HepG2 (cell line): ENCODE data around the gene BLVRA. TPM values are rescaled to one million over a fixed set of nuclear protein-coding genes. Genes with fewer than 3 reads are reported as not detected.

Experiments
- ISX ChIP-seq: sonication (generic); formaldehyde crosslinking; conservative IDR thresholded peaks from 2 replicates; pipeline ENCODE4 v1.5.0; 2020; ENCODE audit warnings: missing genetic modification reagents
- KLF9 ChIP-seq: IDR thresholded peaks from 2 replicates; pipeline ENCODE4 v1.6.1; 2016; ENCODE audit warnings: low read depth
- MAFF ChIP-seq: IDR thresholded peaks from 2 replicates; pipeline ENCODE4 v1.6.1; 2011; ENCODE audit warnings: low read depth, low read length, improper control_type of control experiment
- MIER3 ChIP-seq: IDR thresholded peaks from 2 replicates; pipeline ENCODE4 v1.6.1; 2016; ENCODE audit warnings: missing compliant biosample characterization, borderline replicate concordance
- PCBP2 ChIP-seq: fragments of 200-400 bp; formaldehyde crosslinking; optimal IDR thresholded peaks from 2 replicates; pipeline ENCODE3; 2018; ENCODE audit warnings: low read length, low read depth; ENCODE audit not compliant: poor library complexity, severe bottlenecking
- RBM22 ChIP-seq: fragments of 200-400 bp; formaldehyde crosslinking; optimal IDR thresholded peaks from 2 replicates; pipeline ENCODE3; 2017; ENCODE audit warnings: mild to moderate bottlenecking, low read length, moderate library complexity
- SNAI1 ChIP-seq: sonication (generic); formaldehyde crosslinking; IDR thresholded peaks from 2 replicates; pipeline ENCODE4 v1.5.0; 2020; ENCODE audit warnings: mild to moderate bottlenecking, missing genetic modification reagents, borderline replicate concordance
- SP1 ChIP-seq, 2 experiments: fragments of 450-650 bp in 1 of 2; sonication (generic) in 1 of 2; formaldehyde crosslinking in 1 of 2; IDR thresholded peaks; 2 replicates each; pipeline versions ENCODE4 v1.4.0 to v1.6.1; 2016 to 2020; ENCODE audit warnings: missing genetic modification reagents in 1 of 2
- TGIF2 ChIP-seq: IDR thresholded peaks from 2 replicates; pipeline ENCODE4 v1.6.1; 2016; ENCODE audit warnings: control low read depth, missing compliant biosample characterization
- ZBTB20 ChIP-seq: sonication (generic); formaldehyde crosslinking; IDR thresholded peaks from 2 replicates; pipeline ENCODE4 v1.8.1; 2023; ENCODE audit warnings: missing genetic modification reagents, low read depth, mild to moderate bottlenecking, borderline replicate concordance
- ZBTB7A ChIP-seq: sonication (generic); formaldehyde crosslinking; IDR thresholded peaks from 2 replicates; pipeline ENCODE4 v1.8.0; 2022; ENCODE audit warnings: mild to moderate bottlenecking, missing genetic modification reagents
- ZNF747 ChIP-seq: sonication (generic); formaldehyde crosslinking; IDR thresholded peaks from 2 replicates; pipeline ENCODE4 v1.8.1; 2023; ENCODE audit warnings: missing genetic modification reagents, mild to moderate bottlenecking, borderline replicate concordance
- ZNF879 ChIP-seq: sonication (generic); formaldehyde crosslinking; IDR thresholded peaks from 2 replicates; pipeline ENCODE4 v1.8.1; 2023; ENCODE audit warnings: missing genetic modification reagents
- ZSCAN29 ChIP-seq: sonication (generic); formaldehyde crosslinking; conservative IDR thresholded peaks from 2 replicates; pipeline ENCODE4 v1.4.0; 2020; ENCODE audit warnings: mild to moderate bottlenecking, missing genetic modification reagents
- polyA plus RNA-seq, 8 experiments: library from polyadenylated mRNA; depleted of rRNA in 3 of 8; stranded (reverse) in 7 of 8; unstranded in 1 of 8; fragments of >200 nt; fragmentation: Illumina TruSeq in 4 of 8; extraction: Trizol in 4 of 8; gene quantifications; 2 replicates each; pipeline versions ENCODE4 v1.2.1 to v1.2.3, GENCODE V29; 2011 to 2016; ENCODE audit warnings: low read depth in 4 of 8, missing spikeins in 1 of 8, mixed read lengths in 1 of 8; ENCODE audit not compliant: insufficient read depth in 1 of 8
- total RNA-seq, 5 experiments: library from RNA; depleted of rRNA; stranded (reverse); fragments of >200 nt; fragmentation: Illumina TruSeq; extraction: Trizol; gene quantifications; 2 replicates each; pipeline ENCODE4 v1.2.3, GENCODE V29; 2016; ENCODE audit warnings: low read depth in 1 of 5
- TF ChIP-seq, protein P1 (sequence below): IDR thresholded peaks from 2 replicates; pipeline ENCODE4 v1.6.1; 2016; ENCODE audit warnings: missing genetic modification reagents, missing compliant biosample characterization
- TF ChIP-seq, protein P2 (sequence below): IDR thresholded peaks from 2 replicates; pipeline ENCODE4 v1.6.1; 2016
- TF ChIP-seq, protein P3 (sequence below): sonication (generic); formaldehyde crosslinking; IDR thresholded peaks from 2 replicates; pipeline ENCODE4 v1.4.0; 2020; ENCODE audit warnings: missing genetic modification reagents
- TF ChIP-seq, protein P4 (sequence below), 2 experiments: sonication (generic) in 1 of 2; formaldehyde crosslinking in 1 of 2; IDR thresholded peaks; 2 replicates each; pipeline versions ENCODE4 v1.4.0 to v1.6.1; 2016 to 2020; ENCODE audit warnings: borderline replicate concordance in 1 of 2, low read depth in 1 of 2, mild to moderate bottlenecking in 1 of 2, missing genetic modification reagents in 1 of 2

Gene BLVRA
- total and polyA plus RNA-seq, 2 of the 13 experiments (the other 11 are each of a cell fraction or from before 2014, with no cell fraction given) = 39.2 to 64.2 TPM

DNA sequence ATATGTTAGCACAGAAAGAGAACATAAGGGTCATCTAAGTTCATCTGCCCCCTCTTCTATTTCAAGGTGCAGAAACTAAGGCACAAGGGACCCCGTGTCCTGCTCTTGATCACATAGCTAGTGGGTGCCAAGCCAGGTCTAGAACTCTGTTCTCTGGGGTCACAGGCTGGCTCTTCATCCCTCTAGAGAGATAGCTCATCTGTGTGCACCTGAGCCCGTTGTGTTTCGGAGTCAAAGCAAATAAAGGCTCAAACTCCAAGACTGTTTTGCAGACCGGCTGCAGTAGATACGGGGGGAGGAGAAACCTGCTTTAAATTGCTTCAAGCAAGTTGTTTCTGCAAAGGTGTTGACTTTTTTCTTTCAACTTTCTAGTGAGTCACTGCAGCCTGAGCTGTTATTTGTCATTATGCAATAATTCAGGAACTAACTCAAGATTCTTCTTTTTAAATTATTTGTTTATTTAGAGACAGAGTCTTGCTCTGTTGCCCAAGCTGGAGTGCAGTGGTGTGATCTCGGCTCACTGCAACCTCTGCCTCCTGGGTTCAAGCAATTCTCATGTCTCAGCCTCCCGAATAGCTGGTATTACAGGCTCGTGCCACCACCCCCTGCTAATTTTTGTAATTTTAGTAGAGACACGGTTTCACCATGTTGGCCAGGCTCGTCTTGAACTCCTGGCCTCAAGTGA is 6.5 kb downstream of the BLVRA start (continued):
- TF ChIP-seq, protein P1, sequence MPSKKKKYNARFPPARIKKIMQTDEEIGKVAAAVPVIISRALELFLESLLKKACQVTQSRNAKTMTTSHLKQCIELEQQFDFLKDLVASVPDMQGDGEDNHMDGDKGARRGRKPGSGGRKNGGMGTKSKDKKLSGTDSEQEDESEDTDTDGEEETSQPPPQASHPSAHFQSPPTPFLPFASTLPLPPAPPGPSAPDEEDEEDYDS (CRISPR knock-in tag) = no peak
- TF ChIP-seq ZSCAN29 (CRISPR knock-in tag) (no peak), SNAI1 (CRISPR knock-in tag) (no peak), ZNF879 (CRISPR knock-in tag) (no peak), MIER3 (CRISPR knock-in tag) (no peak), ZNF747 (CRISPR knock-in tag) (no peak), TGIF2 (CRISPR knock-in tag) (0 out of 2 replicates have a peak, but pooled peaks have one; percentile 26), SP1 (IDR thresholded peaks at IDR 0.05) (no peak), SP1 (CRISPR knock-in tag; IDR thresholded peaks at IDR 0.05) (no peak), RBM22 (no peak), ISX (no peak), ZBTB20 (CRISPR knock-in tag) (no peak), PCBP2 (no peak), MAFF (no peak), KLF9 (CRISPR knock-in tag) (no peak), ZBTB7A (no peak)
- TF ChIP-seq, protein P2, sequence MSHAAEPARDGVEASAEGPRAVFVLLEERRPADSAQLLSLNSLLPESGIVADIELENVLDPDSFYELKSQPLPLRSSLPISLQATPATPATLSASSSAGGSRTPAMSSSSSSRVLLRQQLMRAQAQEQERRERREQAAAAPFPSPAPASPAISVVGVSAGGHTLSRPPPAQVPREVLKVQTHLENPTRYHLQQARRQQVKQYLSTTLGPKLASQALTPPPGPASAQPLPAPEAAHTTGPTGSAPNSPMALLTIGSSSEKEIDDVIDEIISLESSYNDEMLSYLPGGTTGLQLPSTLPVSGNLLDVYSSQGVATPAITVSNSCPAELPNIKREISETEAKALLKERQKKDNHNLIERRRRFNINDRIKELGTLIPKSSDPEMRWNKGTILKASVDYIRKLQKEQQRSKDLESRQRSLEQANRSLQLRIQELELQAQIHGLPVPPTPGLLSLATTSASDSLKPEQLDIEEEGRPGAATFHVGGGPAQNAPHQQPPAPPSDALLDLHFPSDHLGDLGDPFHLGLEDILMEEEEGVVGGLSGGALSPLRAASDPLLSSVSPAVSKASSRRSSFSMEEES = no peak
- TF ChIP-seq, protein P3, sequence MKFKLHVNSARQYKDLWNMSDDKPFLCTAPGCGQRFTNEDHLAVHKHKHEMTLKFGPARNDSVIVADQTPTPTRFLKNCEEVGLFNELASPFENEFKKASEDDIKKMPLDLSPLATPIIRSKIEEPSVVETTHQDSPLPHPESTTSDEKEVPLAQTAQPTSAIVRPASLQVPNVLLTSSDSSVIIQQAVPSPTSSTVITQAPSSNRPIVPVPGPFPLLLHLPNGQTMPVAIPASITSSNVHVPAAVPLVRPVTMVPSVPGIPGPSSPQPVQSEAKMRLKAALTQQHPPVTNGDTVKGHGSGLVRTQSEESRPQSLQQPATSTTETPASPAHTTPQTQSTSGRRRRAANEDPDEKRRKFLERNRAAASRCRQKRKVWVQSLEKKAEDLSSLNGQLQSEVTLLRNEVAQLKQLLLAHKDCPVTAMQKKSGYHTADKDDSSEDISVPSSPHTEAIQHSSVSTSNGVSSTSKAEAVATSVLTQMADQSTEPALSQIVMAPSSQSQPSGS (CRISPR knock-in tag) = 0 out of 2 replicates have a peak, but pooled peaks have one; percentile 20
- TF ChIP-seq, protein P4, sequence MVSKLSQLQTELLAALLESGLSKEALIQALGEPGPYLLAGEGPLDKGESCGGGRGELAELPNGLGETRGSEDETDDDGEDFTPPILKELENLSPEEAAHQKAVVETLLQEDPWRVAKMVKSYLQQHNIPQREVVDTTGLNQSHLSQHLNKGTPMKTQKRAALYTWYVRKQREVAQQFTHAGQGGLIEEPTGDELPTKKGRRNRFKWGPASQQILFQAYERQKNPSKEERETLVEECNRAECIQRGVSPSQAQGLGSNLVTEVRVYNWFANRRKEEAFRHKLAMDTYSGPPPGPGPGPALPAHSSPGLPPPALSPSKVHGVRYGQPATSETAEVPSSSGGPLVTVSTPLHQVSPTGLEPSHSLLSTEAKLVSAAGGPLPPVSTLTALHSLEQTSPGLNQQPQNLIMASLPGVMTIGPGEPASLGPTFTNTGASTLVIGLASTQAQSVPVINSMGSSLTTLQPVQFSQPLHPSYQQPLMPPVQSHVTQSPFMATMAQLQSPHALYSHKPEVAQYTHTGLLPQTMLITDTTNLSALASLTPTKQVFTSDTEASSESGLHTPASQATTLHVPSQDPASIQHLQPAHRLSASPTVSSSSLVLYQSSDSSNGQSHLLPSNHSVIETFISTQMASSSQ (IDR thresholded peaks at IDR 0.05; ENCODE audit: low read depth) = 0 out of 2 replicates have a peak, but pooled peaks have one; percentile 17
- TF ChIP-seq, protein P4 (CRISPR knock-in tag; IDR thresholded peaks at IDR 0.05; ENCODE audit: borderline replicate concordance) = no peak
